HG02852 (cell line): Measurements from ENCODE around the gene LDLRAD2.
A peak's percentile ranks its signal among the peaks of the same experiment; 100 is the strongest.
"Not testable (repeated sequence)": the region's sequence is repeated elsewhere in the genome, so short reads cannot be mapped to it uniquely, and the experiment has no call there.

ENCODE experiments used
- ATAC-seq: cut with Tn5 transposase; IDR thresholded peaks from one replicate; pipeline ENCODE4 v1.9.1; 2021; ENCODE audit warnings: mild to moderate bottlenecking, moderate library complexity; ENCODE audit not compliant: unreplicated experiment

The LDLRAD2 gene

GRCh38 chr1:21782868-21783678 is 29.0 kb upstream of the LDLRAD2 start, which contains the start of gene USP48:
TSS of gene USP48 (minus strand) at chr1:21783149. CDS start at chr1:21782957, 192 bp downstream.
- ATAC-seq = peak; percentile 66

GRCh38 chr1:21783679-21784603 is 28.1 kb upstream of the LDLRAD2 start:
- ATAC-seq = no peak

GRCh38 chr1:21785764-21786163 is 26.3 kb upstream of the LDLRAD2 start:
- ATAC-seq = not testable (repeated sequence)

GRCh38 chr1:21786640-21787039 is 25.4 kb upstream of the LDLRAD2 start:
- no peak for ATAC-seq

GRCh38 chr1:21793104-21793503 is 19.0 kb upstream of the LDLRAD2 start:
- no peak for ATAC-seq

- no peak for ATAC-seq
Observed at GRCh38 chr1:21794656-21795055, 17.4 kb upstream of the LDLRAD2 start.

GRCh38 chr1:21795075-21795474 is 17.0 kb upstream of the LDLRAD2 start:
- ATAC-seq = no peak

GRCh38 chr1:21799730-21800129 is 12.3 kb upstream of the LDLRAD2 start:
- ATAC-seq = no peak

GRCh38 chr1:21801100-21801499 is 11.0 kb upstream of the LDLRAD2 start:
- no peak for ATAC-seq

- no peak for ATAC-seq
Observed at GRCh38 chr1:21804536-21804935, 7.5 kb upstream of the LDLRAD2 start.

GRCh38 chr1:21813542-21813941 is 1.5 kb downstream of the LDLRAD2 start:
- no peak for ATAC-seq

GRCh38 chr1:21814241-21814918 is 2.3 kb downstream of the LDLRAD2 start:
- ATAC-seq = peak; percentile 51

- no peak for ATAC-seq
Observed at GRCh38 chr1:21814981-21815582, 3.0 kb downstream of the LDLRAD2 start.

GRCh38 chr1:21815724-21816321 is 3.8 kb downstream of the LDLRAD2 start:
- ATAC-seq = no peak

- no peak for ATAC-seq
Observed at GRCh38 chr1:21816602-21817302, 4.7 kb downstream of the LDLRAD2 start.

GRCh38 chr1:21818656-21819055 is 6.6 kb downstream of the LDLRAD2 start:
- no peak for ATAC-seq

GRCh38 chr1:21820597-21821232 is 8.7 kb downstream of the LDLRAD2 start:
- no peak for ATAC-seq

- no peak for ATAC-seq
Observed at GRCh38 chr1:21821385-21822019, 9.4 kb downstream of the LDLRAD2 start.

GRCh38 chr1:21822349-21822748 is 10.3 kb downstream of the LDLRAD2 start:
- ATAC-seq = no peak
